ENCODE measurements around the gene NEURL1B. TPM values are rescaled to one million over a fixed set of nuclear protein-coding genes. Genes with fewer than 3 reads are reported as not detected.
A peak's percentile ranks its signal among the peaks of the same experiment; 100 is the strongest.

Gene NEURL1B
- total and polyA plus RNA-seq, 4 experiments from 2014 or later, result 0.02 to 0.20 (median 0.08) TPM; not detected in 1

- H3K4me3 Mint-ChIP-seq, result peak overlapping the region in 1 of 8 donors; percentile 3
- ChIA-PET POLR2A (ENCODE audit: partially characterized antibody) (no interaction called here), CTCF (ENCODE audit: partially characterized antibody) (interaction anchor here (2.8 kb wide), 1 partner anchor 30 kb away, joined by 9 read pairs; no protein-coding TSS in a partner anchor)
- no peak for DNase-seq
- H3K9me3 Mint-ChIP-seq, result no peaks in the 10 kb centered on the region
- intact Hi-C loops (cut with micrococcal nuclease), result no loop called here
- no peak overlapping the region for H3K27ac Mint-ChIP-seq
- Histone ChIP-seq H3K4me1 (ENCODE audit: insufficient read depth, low read length) (no peaks in the 10 kb centered on the region), H3K27ac (ENCODE audit: low read depth, low read length) (no peak overlapping the region), H3K27me3 (ENCODE audit: insufficient read depth, low read length) (no peaks in the 10 kb centered on the region), H3K4me3 (ENCODE audit: low read length in 2 of 2) (no peak overlapping the region), H3K36me3 (ENCODE audit: insufficient read depth, low read length) (no peaks in the 10 kb centered on the region), H3K9me3 (ENCODE audit: control insufficient read depth in 1 of 2, low read length in 2 of 2) (no peaks in the 10 kb centered on the region)
- peaks cover 0 to 2% (median 0%) of the 10 kb centered on the region in 4 donors for H3K4me1 Mint-ChIP-seq
- no peaks in the 10 kb centered on the region for H3K36me3 Mint-ChIP-seq
- H3K27me3 Mint-ChIP-seq, result peaks cover 0 to 3% of the 10 kb centered on the region in 2 donors
Measured at GRCh38 chr5:172667786-172668593, 26.9 kb downstream of the NEURL1B start.

DNA sequence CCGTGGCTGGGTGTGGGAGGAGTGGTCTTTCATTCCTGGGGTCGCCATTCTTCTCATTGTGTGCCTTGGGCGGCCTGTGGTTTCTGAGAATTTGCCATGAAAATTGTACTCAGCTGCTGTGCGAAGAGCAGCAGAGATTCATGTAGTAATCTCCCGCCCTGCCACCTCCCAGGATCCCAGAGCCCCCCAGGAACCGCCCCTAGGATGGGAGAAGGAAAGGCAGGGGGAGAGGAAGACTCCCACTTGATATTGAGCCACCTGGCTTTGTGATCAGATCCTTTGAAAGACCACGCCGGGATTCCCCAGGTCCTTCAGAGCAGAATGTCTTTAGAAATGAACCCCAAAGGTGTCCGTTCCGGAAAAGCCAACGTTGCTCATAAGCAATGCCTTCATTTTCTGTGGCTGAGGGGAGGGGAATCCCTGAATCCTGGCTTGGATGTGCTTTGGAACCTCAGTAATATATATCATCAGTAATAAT is 27.6 kb downstream of the NEURL1B start:
- intact Hi-C loops (cut with micrococcal nuclease), result no loop called here
- no peak overlapping the region for H3K4me3 Mint-ChIP-seq
- POLR2A ChIA-PET (ENCODE audit: partially characterized antibody), result interaction anchor here (0.6 kb wide), 1 partner anchor 16 kb away, joined by 3 read pairs; no protein-coding TSS in a partner anchor
- H3K4me1 Mint-ChIP-seq, result peaks cover 0 to 2% (median 0%) of the 10 kb centered on the region in 4 donors
- no peaks in the 10 kb centered on the region for H3K27me3 ChIP-seq (ENCODE audit: insufficient read depth, low read length)
- no peaks in the 10 kb centered on the region for H3K9me3 ChIP-seq (ENCODE audit: control insufficient read depth in 1 of 2, low read length in 2 of 2)
- no peaks in the 10 kb centered on the region for H3K36me3 ChIP-seq (ENCODE audit: insufficient read depth, low read length)
- no peaks in the 10 kb centered on the region for H3K9me3 Mint-ChIP-seq
- no peaks in the 10 kb centered on the region for H3K4me1 ChIP-seq (ENCODE audit: insufficient read depth, low read length)
- no peak overlapping the region for H3K4me3 ChIP-seq (ENCODE audit: low read length in 2 of 2)
- H3K27ac ChIP-seq (ENCODE audit: low read depth, low read length), result no peak overlapping the region
- DNase-seq, result no peak
- peaks cover 0 to 3% of the 10 kb centered on the region in 2 donors for H3K27me3 Mint-ChIP-seq
- CTCF ChIA-PET (ENCODE audit: partially characterized antibody), result no interaction called here
- no peaks in the 10 kb centered on the region for H3K36me3 Mint-ChIP-seq
- H3K27ac Mint-ChIP-seq, result no peak overlapping the region

DNA sequence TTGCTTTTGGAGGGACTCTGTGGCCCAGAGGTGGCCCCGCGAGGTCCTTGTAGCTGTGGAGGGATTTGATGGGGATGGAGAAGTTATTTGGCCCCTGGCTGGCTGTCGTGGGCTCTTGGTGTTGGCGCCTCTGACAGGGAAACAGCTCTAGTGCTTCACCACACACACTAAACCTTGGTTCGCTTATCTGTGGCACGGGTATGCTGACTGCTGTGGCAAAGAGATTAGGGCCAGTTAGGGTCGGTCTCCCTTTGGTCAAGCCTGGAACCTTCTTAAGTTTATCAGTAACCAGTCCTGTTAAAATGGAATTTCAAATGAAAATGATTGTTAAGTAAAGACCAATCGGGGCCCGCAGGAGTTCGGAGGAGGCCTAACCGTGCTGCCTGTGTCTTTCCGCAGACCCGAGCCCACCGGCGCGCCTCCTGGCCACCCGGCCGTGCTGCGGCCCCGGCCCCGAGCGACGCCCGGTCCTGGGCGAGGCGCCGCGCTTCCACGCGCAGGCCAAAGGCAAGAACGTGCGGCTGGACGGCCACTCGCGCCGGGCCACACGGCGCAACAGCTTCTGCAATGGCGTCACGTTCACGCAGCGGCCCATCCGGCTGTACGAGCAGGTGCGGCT is 28.4 kb downstream of the NEURL1B start:
- Mint-ChIP-seq H3K27ac (no peak overlapping the region), H3K4me3 (no peak overlapping the region), H3K27me3 (peaks cover 0 to 1% of the 10 kb centered on the region in 2 donors), H3K9me3 (no peaks in the 10 kb centered on the region), H3K4me1 (peaks cover 0 to 2% (median 0%) of the 10 kb centered on the region in 4 donors), H3K36me3 (no peaks in the 10 kb centered on the region)
- H3K36me3 ChIP-seq (ENCODE audit: insufficient read depth, low read length), result no peaks in the 10 kb centered on the region
- H3K4me1 ChIP-seq (ENCODE audit: insufficient read depth, low read length), result no peaks in the 10 kb centered on the region
- H3K4me3 ChIP-seq (ENCODE audit: low read length in 2 of 2), result no peak overlapping the region
- CTCF ChIA-PET (ENCODE audit: partially characterized antibody), result no interaction called here
- intact Hi-C loops (cut with micrococcal nuclease), result no loop called here
- DNase-seq, result no peak
- no peaks in the 10 kb centered on the region for H3K9me3 ChIP-seq (ENCODE audit: control insufficient read depth in 1 of 2, low read length in 2 of 2)
- no peak overlapping the region for H3K27ac ChIP-seq (ENCODE audit: low read depth, low read length)
- POLR2A ChIA-PET (ENCODE audit: partially characterized antibody), result no interaction called here
- no peaks in the 10 kb centered on the region for H3K27me3 ChIP-seq (ENCODE audit: insufficient read depth, low read length)

DNA sequence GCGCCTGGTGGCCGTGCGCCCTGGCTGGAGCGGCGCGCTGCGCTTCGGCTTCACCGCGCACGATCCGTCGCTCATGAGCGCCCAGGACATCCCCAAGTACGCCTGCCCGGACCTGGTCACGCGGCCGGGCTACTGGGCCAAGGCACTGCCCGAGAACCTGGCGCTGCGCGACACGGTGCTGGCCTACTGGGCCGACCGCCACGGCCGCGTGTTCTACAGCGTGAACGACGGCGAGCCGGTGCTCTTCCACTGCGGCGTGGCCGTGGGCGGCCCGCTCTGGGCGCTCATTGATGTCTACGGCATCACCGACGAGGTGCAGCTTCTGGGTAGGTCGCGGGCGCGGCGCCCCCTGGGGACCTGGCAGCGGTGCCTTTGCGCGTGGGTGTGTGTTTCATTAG is 28.9 kb downstream of the NEURL1B start:
- intact Hi-C loops (cut with micrococcal nuclease), result no loop called here
- no peaks in the 10 kb centered on the region for H3K36me3 ChIP-seq (ENCODE audit: insufficient read depth, low read length)
- no peaks in the 10 kb centered on the region for H3K36me3 Mint-ChIP-seq
- H3K9me3 Mint-ChIP-seq, result no peaks in the 10 kb centered on the region
- no peak overlapping the region for H3K27ac ChIP-seq (ENCODE audit: low read depth, low read length)
- peaks cover 0 to 1% of the 10 kb centered on the region in 2 donors for H3K27me3 Mint-ChIP-seq
- H3K4me1 Mint-ChIP-seq, result peaks cover 0 to 2% (median 0%) of the 10 kb centered on the region in 4 donors
- no peaks in the 10 kb centered on the region for H3K4me1 ChIP-seq (ENCODE audit: insufficient read depth, low read length)
- no peak overlapping the region for H3K4me3 ChIP-seq (ENCODE audit: low read length in 2 of 2)
- H3K27me3 ChIP-seq (ENCODE audit: insufficient read depth, low read length), result no peaks in the 10 kb centered on the region
- ChIA-PET POLR2A (ENCODE audit: partially characterized antibody) (no interaction called here), CTCF (ENCODE audit: partially characterized antibody) (no interaction called here)
- no peak for DNase-seq
- no peak overlapping the region for H3K4me3 Mint-ChIP-seq
- no peak overlapping the region for H3K27ac Mint-ChIP-seq
- no peaks in the 10 kb centered on the region for H3K9me3 ChIP-seq (ENCODE audit: control insufficient read depth in 1 of 2, low read length in 2 of 2)

DNA sequence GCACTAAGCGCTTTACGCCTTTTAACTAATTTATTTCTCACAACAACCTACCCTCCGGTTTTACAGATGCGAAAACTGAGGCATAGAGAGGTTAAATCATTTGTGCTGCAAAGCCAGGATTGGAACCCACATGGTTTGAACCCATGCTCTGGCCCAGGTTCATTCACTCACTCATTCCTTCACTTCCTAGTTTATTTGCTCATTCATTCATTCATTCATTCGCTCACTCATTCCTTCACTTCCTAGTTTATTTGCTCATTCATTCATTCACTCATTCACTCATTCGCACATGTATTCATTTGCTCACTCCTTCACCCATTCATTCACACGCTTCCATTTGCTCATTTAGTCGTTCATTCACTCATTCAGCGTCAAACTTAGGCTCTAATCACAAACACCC is 29.4 kb downstream of the NEURL1B start:
- Histone ChIP-seq H3K27me3 (ENCODE audit: insufficient read depth, low read length) (no peaks in the 10 kb centered on the region), H3K27ac (ENCODE audit: low read depth, low read length) (no peak overlapping the region), H3K4me1 (ENCODE audit: insufficient read depth, low read length) (no peaks in the 10 kb centered on the region), H3K36me3 (ENCODE audit: insufficient read depth, low read length) (no peaks in the 10 kb centered on the region), H3K9me3 (ENCODE audit: control insufficient read depth in 1 of 2, low read length in 2 of 2) (no peaks in the 10 kb centered on the region), H3K4me3 (ENCODE audit: low read length in 2 of 2) (no peak overlapping the region)
- Mint-ChIP-seq H3K4me1 (peaks cover 0 to 2% (median 0%) of the 10 kb centered on the region in 4 donors), H3K36me3 (no peaks in the 10 kb centered on the region), H3K4me3 (no peak overlapping the region), H3K27ac (no peak overlapping the region), H3K27me3 (peaks cover 0 to 3% of the 10 kb centered on the region in 2 donors), H3K9me3 (no peaks in the 10 kb centered on the region)
- intact Hi-C loops (cut with micrococcal nuclease), result no loop called here
- ChIA-PET CTCF (ENCODE audit: partially characterized antibody) (no interaction called here), POLR2A (ENCODE audit: partially characterized antibody) (no interaction called here)
- DNase-seq, result no peak

DNA sequence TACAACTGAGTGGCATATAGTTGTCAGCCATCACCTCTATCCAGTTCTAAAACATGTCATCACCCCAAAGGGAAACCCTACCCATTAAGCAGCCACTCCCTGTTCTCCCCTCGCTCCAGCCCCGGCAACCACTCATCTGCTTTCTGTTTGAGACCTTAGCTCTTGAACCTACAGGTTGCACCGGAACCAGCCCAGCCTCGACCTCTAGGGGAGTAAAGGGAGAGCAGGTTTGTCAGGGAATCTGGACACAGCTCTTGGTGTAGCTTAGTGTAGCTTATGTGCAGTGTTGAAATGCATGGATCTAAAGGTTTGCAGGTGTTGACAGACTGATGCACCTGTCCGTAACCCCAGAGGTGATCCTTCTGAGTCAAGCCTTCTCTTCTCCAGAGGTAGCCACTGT is 30.0 kb downstream of the NEURL1B start:
- H3K9me3 Mint-ChIP-seq, result no peaks in the 10 kb centered on the region
- no peaks in the 10 kb centered on the region for H3K36me3 Mint-ChIP-seq
- no peaks in the 10 kb centered on the region for H3K9me3 ChIP-seq (ENCODE audit: control insufficient read depth in 1 of 2, low read length in 2 of 2)
- H3K27me3 Mint-ChIP-seq, result peaks cover 0 to 3% of the 10 kb centered on the region in 2 donors
- DNase-seq, result no peak
- no peaks in the 10 kb centered on the region for H3K36me3 ChIP-seq (ENCODE audit: insufficient read depth, low read length)
- ChIA-PET POLR2A (ENCODE audit: partially characterized antibody) (no interaction called here), CTCF (ENCODE audit: partially characterized antibody) (no interaction called here)
- no peak overlapping the region for H3K4me3 Mint-ChIP-seq
- intact Hi-C loops (cut with micrococcal nuclease), result no loop called here
- H3K4me1 ChIP-seq (ENCODE audit: insufficient read depth, low read length), result no peaks in the 10 kb centered on the region
- H3K4me1 Mint-ChIP-seq, result peaks cover 0 to 2% (median 0%) of the 10 kb centered on the region in 4 donors
- H3K27ac ChIP-seq (ENCODE audit: low read depth, low read length), result no peak overlapping the region
- H3K27me3 ChIP-seq (ENCODE audit: insufficient read depth, low read length), result no peaks in the 10 kb centered on the region
- H3K4me3 ChIP-seq (ENCODE audit: low read length in 2 of 2), result no peak overlapping the region
- no peak overlapping the region for H3K27ac Mint-ChIP-seq

- Mint-ChIP-seq H3K27me3 (peaks cover 0 to 3% of the 10 kb centered on the region in 2 donors), H3K4me1 (peaks cover 0 to 2% (median 0%) of the 10 kb centered on the region in 4 donors), H3K36me3 (no peaks in the 10 kb centered on the region), H3K4me3 (no peak overlapping the region), H3K27ac (no peak overlapping the region), H3K9me3 (no peaks in the 10 kb centered on the region)
- H3K27me3 ChIP-seq (ENCODE audit: insufficient read depth, low read length), result no peaks in the 10 kb centered on the region
- CTCF ChIA-PET (ENCODE audit: partially characterized antibody), result interaction anchor here (1.3 to 1.4 kb wide), 2 partner anchors 24 to 41 kb away, joined by 3 to 4 read pairs; no protein-coding TSS in a partner anchor
- intact Hi-C loops (cut with micrococcal nuclease), result no loop called here
- no peaks in the 10 kb centered on the region for H3K9me3 ChIP-seq (ENCODE audit: control insufficient read depth in 1 of 2, low read length in 2 of 2)
- H3K4me1 ChIP-seq (ENCODE audit: insufficient read depth, low read length), result no peaks in the 10 kb centered on the region
- DNase-seq, result no peak
- H3K27ac ChIP-seq (ENCODE audit: low read depth, low read length), result no peak overlapping the region
- no peaks in the 10 kb centered on the region for H3K36me3 ChIP-seq (ENCODE audit: insufficient read depth, low read length)
- POLR2A ChIA-PET (ENCODE audit: partially characterized antibody), result no interaction called here
- no peak overlapping the region for H3K4me3 ChIP-seq (ENCODE audit: low read length in 2 of 2)
Measured at GRCh38 chr5:172672681-172673080, 31.6 kb downstream of the NEURL1B start.

Data from CD4-positive, alpha-beta memory T cell (primary cell).